ENCODE measurements around the gene CA10.

The CA10 gene

DNA sequence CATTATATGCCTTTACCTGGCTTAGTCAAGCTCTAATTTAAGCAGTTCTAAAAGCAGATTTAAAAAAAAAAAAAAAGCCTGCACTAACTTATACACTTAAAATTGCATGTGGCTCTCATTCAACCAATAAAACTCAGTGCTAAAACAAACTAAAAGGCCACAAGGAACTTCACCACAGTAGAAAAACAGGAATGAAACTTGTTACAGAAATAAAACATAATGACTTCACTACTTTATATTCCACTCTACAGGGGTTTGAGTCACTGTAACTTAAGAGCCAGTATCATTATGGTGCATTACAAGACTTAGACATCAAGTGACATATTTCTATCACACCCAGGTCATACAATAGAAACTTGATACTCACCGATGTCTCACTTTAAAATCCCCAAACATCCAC, 11.1 kb downstream of the CA10 start:
- no peak for DNase-seq (ENCODE audit: low spot score)

DNA sequence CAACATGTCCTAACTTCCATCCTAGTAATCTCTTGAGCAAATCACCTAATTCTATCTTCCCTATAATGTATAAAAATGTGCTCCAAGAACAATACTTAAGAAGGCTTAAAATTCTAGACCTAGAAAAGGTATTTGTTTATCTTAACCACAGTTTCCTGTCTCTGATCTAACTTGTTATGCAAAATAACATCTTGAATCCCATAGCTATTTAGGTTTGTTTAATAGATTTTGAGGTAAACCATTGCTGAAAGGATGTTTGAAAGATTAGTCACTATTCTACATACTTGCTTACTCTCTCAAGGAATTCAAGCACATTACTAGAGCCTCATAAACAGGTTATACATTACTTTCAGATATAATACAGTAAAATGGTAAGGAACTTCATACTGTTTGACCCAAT, 13.0 kb downstream of the CA10 start:
- DNase-seq (ENCODE audit: low spot score), result no peak

DNA sequence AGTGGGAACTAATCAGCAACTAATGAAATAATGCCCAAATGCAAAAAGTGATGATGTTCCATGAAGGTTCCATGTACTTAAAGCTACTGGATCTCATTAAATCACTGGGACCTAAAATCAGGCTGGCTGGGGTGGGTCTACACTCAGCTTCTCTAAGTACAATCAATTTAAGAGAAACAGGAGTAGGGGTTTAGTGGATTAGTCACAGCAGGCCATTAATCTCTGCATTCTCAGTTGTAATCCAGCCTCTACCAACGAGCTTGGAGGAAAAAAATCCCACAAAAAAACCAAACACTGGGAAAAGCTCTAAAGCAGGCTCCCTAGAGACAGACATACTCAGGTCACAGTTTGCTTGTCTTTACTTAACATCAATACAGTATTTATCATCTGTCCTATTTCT, 15.0 kb downstream of the CA10 start:
- no peak for DNase-seq (ENCODE audit: low spot score)

DNA sequence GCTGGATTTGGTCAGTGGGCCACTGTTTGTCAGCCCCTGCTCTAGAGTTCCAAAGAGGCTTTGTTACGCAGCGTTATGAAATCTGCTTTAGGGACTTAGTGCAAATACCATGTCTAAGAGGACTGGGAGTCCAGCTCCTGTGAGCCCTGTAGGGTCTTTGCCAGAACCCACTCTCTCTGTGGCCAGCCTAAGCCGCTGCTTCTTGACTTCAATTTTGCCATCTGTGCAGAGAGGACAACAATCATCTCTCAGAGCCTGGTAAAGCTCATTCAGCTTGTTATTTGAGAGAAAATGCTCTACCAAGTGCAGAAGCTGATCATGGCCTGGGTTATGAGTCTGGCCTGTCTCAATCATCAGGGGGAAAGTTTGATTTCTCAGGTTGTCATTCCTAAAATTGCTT, 17.9 kb downstream of the CA10 start:
- DNase-seq (ENCODE audit: low spot score), result no peak

DNA sequence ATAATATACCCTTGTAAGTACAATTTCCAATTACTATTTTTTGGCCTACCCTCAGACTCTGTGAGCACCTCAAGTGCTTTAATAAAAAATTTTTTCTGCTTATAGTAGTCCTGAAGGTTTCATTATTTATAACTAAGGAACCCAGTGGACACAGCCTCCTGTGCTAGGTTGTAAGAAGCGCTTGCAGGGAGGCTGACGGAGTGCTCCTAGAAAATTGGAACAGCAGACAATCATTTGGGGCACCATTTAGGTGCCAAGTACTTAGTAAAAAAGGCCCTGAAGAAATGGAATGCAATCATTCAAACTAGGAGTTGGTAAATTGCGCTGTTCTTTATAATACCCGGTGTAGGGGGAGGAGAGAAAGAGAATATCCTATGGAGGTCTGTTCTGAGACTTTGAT, 19.8 kb downstream of the CA10 start:
- no peak for DNase-seq (ENCODE audit: low spot score)

DNA sequence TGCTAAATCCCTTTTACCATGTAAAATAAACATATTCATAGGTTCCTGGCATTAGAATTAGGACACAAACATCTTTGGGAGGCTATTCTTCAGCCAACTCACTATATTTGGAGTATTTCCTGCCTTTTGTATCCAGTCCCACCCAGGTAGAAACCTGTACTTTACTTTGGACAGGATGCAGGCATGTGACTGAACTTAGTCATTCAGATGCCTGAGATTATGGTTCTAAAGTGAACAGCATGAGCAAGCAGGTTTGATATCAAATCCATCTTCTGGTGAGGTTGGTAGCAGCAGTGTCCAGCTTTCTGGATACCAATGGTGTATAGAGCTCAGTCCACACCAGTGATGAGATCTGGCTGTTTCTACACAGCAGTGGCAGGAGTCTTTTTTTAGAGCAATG, 20.2 kb downstream of the CA10 start:
- DNase-seq (ENCODE audit: low spot score), result no peak

DNA sequence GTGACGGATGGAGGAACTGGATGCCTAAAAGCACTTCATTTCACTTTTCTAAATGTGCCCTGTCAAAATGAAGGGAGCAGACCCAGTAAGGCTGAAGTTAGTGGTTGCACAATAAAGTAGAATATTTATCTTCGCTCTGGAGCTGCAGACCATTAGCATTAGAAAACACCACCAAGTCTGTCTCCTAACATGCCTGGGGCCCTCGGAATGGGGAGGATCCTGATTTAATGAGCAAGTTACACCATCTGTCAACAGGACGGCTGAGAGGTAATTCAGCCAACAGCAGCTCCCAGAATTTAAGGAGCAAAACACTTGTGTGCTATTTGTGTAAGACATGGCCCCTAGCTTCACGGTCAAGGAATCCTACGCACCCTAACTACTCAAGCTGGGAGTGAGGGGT, 22.3 kb downstream of the CA10 start:
- no peak for DNase-seq (ENCODE audit: low spot score)

DNA sequence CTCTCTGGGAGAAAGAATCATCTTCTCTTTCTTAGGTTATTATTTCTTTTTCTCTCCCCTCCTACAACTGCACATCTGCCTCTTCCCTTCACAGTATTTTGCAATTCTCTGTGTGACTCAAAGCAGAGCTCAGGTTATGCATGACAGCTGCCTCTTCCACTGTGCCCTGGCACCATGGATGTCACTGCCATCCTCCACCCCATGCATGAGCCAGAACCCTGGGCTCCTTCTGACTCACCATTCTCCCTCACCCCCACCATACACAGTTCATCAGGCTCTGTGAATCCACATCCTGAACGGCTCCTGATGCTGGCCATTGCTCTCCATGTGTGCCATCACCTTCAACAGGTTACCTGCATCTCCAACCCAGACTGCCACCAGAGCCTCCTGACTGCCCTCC, 23.9 kb downstream of the CA10 start:
- no peak for DNase-seq (ENCODE audit: low spot score)

DNA sequence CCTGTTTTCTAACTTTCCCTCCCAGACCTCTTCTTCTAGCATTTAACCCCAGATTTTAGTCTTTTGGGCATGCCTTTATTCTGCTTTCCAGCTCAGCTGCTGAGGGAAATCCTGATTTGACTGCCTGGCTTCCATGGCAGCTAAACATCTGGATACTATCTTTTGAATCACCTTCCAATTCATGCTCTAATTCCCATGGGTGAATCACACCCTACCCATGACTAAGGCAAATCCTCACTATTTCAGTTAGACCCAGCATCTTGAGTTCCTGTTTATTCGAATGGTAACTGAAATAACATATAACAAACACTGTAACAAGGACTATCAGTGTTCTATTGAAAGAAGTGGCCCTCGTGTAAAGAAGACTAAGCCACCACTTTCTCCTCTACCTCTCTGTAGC, 29.8 kb downstream of the CA10 start:
- no peak for DNase-seq (ENCODE audit: low spot score)

DNA sequence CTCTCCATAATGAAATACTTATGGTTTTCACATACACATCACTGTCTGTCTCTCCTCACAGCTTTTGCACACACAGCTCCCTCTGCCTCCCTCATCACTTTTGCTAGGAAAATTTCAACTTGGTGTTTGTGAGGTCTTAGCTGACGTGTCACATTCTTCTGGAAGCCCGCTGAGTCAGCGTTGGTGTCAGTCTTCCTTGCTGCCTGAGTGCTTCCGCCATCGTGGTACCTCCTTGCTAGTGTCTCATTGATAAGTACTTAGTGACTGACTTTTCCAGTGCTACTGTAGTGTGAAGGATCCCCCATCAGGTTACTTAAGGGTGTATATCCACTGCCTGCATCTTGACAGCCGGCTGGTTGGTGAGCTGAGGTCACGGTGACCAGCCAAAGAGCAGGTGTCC, 33.5 kb downstream of the CA10 start:
- DNase-seq (ENCODE audit: low spot score), result no peak

DNA sequence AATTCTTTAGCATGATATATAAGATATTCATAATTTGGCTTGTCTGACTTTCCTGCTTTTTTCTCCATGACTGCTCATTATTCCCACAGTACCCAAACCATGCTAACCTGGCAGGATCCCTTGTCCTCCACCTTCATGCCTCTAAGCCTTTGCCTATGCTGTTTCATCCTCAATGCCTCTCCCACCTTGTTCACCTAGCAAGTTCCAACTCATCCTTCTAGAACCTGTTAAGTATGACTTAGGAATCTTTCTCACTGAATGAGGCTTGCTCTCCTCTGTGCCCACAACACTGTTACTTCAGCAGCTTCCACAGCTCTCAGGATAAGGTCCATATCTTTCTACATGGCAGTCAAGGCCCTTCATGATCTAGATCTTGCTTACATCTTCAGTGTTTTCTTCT, 34.0 kb downstream of the CA10 start:
- DNase-seq (ENCODE audit: low spot score), result no peak

DNA sequence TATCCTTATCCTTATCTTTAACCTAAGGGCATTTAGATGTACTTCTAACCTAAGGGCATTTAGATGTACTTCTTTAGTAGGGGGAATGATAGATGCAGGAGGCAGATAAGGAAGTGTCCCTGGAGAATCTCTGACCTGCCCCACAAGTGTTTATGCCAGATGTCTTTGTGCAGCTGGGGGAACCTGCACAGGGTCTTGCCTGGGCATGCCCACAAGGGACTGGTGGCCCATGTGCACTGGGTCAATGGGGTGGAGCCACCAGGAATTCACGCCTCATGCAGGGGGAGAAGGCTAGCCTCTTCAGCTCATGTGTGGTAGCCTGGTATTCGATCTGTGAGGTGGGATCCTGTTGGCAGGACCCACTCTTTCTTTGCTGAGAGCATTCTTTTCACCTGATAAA, 38.0 kb downstream of the CA10 start:
- no peak for DNase-seq (ENCODE audit: low spot score)

DNA sequence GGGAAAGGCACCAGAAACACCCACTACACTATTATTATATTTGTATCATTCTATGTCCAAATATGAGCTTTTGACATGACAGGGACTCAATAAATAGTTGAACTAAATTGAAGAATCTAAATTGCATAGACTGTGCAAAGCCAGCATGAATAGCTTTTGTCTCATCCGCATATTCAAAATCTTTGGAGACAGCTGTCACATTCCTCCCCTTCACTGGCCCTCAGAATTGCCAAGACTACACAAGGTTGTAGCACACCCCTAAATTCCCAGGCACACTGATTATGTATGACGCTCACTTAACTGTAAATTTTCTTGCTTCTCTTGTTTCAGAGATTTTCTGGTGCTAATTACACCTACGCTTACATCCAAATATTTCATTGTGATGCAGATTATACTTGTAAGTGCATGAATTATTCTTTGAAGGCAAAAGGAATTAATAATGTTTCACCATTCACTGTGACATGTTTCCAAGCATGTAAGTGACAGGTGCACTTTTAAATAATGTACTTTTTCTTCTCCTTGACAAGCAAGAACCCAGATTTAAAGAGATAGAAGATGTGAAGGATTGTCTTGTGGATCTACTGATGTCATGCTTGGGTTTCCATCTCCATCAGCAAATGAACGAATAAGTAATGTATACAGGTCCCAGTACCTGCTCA, 47.5 kb downstream of the CA10 start:
- no peak for DNase-seq (ENCODE audit: low spot score)

DNA sequence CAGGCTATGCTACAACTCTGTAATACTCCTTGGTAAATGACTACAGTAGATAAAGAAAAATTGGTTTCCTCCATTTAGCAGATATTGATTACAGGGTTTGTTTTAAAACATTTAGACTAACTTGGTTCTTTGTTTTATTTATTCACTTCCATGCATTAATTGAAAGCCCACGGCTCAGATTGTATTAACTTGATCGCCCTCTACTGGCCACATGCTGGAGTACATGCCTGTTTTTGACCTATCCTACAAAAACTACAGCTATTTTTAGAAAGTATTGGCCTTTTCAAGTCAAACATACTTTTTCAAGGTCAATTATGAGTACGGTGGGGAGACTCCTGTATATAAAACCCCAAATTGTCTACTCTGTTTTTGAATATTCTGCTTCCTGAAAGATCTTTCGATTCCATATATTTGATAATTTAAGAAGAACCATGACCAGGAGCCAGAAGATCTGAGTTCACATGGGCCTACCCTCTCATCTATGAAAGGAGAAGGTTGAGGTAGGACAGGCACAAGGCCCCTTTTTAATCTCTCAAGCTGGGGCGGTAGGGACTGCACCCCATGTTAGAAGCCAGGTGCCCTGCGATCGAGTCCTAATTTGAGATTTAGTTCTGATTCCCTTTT, 51.8 kb downstream of the CA10 start:
- peak; percentile 36 for DNase-seq (ENCODE audit: low spot score)

DNA sequence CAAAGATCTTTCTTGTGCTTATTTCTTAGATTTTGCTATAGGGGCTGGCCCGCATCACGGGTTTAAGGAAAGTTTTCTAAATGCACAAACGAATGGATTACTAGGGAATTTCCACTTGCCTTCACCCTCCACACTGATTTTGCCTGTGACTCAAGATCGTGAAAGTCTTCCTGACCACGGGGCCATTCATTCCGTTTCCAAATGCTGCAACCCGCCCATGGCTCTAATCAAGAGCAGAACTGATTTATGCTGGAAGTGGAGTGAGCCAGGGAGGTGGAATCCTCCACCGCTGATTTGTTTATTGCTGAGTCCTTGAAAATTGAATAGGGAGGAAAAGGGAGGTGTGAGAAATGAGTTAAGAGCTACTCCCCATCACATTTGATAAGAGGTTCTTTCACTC, 52.4 kb downstream of the CA10 start:
- DNase-seq (ENCODE audit: low spot score), result no peak

DNA sequence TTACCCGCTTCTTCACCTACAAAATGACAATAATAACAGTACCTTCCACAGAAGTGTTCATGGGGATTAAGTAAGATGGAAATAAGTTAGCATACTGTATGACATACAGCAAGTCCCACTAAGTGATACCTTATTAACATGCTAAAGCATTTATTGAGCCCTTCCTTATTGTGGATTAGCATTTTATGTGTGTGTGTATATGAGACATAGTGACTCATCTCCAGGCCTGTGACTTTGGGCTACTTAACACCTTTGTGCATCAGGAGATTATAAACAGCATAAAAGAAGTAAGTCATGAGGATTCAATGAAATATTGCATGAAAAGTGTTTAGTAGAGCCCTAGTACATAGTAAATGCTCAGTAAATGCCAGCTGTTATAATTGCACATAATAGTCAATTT, 52.9 kb downstream of the CA10 start:
- DNase-seq (ENCODE audit: low spot score), result no peak

DNA sequence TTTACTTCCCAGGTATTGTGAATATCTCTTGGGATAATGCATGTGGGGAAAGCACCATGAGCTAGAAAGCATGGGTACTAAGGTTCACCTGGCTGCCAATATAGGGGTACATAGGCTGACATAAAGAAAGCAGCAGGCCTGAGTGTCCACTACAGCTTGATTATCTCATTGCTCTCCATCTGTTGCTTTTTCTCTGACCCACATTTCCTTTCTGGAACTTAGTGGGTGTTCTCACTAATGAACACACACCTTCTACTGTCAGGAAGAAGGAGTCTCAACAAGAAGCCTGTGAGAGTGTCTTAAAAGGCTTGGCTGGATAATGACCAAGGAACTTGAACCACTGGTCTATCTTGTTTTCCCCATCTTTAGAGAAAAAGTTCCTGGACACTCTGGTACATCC, 62.5 kb downstream of the CA10 start:
- no peak for DNase-seq (ENCODE audit: low spot score)

DNA sequence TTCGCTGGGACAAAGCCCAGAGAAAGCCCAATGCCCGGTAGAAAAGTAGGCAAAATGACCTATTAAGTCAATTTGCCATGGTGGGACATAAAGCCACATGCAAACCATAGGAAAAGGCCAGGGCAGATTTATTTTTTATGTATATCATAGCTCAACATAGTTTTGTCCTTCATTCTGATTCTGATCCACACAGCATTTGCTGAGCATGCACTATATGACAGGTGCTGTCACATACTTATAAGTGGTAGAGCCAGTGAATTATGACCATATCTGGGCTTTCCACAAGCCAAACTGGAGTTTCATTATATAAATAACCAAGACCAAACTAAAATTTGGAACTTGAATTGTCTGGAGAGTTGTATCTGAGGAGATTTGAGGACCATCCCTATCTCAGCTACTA, 74.3 kb downstream of the CA10 start:
- no peak for DNase-seq (ENCODE audit: low spot score)

DNA sequence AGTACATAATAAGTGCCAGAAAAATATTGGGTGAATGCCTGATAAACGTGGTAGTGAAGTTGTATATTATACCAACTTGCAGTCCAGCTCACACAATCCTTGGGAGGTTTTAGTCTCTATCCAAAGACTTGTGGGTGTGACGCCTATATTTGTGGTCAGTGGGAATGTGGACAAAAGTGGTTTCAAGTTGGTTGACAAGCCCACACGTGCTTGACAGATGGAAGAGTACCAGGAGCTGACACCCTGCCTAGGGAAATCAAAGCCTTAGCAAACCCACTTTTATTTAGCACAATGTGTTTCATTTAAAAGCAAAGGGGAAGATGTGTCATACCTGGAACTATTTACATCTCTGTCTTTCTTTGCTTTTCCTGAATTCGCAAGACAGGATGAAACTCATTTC, 79.0 kb downstream of the CA10 start:
- no peak for DNase-seq (ENCODE audit: low spot score)

DNA sequence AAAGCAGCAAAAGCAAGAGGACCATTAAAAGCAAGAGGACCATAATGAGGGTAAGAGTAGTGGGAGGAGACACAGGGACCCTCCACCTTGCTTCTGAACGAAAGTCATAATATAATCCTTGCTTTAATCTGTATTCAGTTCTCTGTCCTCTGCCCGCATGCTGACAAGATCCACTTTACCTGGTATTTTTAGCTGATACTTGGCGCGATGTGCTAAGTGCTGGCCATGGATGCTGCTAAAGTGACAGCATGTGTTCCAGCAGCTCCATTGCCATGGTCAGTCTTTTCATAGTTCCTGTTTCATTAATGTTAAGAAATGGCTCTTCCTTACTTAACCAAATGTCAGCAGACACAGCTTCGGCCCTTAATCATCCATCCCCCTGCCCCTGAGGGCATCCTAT, 86.8 kb downstream of the CA10 start:
- no peak for DNase-seq (ENCODE audit: low spot score)

DNA sequence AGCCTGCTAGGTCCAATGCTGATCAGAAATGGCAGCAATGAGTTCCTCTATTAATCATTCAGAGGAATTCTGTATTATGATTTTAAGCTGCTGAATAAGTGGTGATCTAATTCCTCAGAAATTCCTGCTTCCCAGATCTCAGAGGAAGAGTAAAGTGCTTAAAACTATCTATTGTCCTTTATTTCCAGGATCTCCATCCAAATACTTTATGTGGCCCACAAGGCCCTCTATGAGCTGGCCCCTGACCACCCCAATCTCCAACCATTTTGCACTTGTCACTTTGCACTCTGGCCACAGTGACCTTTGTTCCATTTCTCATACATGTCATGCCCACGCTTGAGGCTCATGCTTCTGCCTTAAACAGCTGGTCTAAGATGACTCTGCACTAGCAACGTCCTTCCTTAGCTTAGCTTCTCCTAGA, 93.7 kb downstream of the CA10 start:
- no peak for DNase-seq (ENCODE audit: low spot score)

DNA sequence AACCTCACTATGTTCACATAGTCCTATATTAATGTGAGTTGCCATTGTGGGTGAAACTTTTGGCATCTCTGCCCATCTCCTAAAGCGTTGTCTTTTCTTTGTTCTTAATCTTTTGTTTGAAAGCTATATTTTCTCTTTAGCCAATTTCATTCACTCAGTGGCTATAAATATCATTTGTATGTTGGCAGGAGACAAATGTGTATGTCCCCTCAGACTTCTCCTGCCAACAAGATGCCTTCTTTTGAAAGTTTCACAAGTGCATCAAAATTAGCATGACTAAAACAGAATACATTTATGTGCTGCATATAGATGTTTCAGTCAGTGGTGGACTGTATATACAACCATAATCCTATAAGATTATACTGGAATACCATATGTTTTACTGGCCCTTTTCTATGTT, 109.0 kb downstream of the CA10 start:
- no peak for DNase-seq (ENCODE audit: low spot score)

DNA sequence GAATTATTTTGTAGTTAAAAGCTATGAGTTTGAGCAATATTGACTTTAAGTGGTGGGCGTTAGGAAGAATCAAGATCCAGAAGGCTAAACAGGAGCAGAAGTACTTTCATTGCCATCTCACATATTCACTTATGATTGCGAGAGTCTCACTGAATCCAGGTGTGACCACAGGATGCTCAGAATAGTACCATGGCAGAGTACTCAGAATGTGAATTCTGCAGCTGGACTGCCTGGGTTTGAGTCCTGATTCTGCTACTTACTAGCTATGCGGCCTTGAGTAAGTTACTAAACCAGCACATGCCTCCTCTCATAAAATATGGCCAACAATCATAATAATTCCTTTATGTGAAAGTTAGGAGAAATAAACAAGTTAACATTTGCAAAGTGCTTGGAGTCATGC, 109.5 kb downstream of the CA10 start:
- DNase-seq (ENCODE audit: low spot score), result no peak

DNA sequence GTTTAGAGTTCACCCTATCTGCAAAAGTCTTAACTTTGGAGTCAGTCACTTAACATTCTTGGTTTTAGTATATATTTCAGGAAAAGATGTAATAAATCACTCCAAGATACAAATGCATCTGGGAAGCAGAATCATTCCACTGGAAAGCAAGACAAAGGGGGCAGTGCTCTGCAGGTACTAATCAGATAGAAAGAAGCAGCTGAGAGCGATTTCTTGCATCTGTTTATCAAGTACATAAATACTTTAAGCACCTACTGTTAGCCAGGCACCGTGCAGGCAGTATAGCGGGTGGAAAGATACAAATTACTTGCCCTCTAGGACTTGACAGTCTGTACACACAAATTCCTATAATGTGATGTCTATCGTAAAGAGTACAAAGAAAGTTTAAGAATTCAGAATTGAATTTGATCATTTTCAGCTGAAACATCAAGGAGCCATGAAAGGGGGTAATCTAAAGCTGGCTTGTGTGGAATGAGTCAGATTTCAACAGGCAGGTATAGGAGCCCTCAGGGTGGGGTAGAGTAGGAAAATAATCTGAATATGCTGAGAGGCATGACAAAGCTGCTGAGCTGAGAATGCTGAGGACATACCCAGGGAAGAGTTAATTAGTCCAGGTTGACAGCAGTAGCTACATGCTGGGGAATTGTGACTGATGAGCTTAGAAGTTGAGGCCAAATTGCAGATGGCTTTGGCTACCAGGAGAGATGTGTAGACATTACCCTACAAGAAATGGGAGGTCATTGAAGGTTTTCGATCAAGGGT, 110.2 kb downstream of the CA10 start:
- no peak for DNase-seq (ENCODE audit: low spot score)

Data from hematopoietic multipotent progenitor cell treated with erythropoietin and hydrocortisone succinate and interleukin-3 and kit ligand, for 15 days (in vitro differentiated cells).